GM21576 (cell line): ENCODE data around the gene FN1.
"Not testable (repeated sequence)": the region's sequence is repeated elsewhere in the genome, so short reads cannot be mapped to it uniquely, and the experiment has no call there.

ENCODE experiments used
- ATAC-seq: cut with Tn5 transposase; IDR thresholded peaks from one replicate; pipeline ENCODE4 v1.9.1; 2021; ENCODE audit warnings: mild to moderate bottlenecking, moderate library complexity; ENCODE audit not compliant: unreplicated experiment

The FN1 gene

GRCh38 chr2:215409331-215410127 is 26.3 kb downstream of the FN1 start:
- ATAC-seq: no peak

DNA sequence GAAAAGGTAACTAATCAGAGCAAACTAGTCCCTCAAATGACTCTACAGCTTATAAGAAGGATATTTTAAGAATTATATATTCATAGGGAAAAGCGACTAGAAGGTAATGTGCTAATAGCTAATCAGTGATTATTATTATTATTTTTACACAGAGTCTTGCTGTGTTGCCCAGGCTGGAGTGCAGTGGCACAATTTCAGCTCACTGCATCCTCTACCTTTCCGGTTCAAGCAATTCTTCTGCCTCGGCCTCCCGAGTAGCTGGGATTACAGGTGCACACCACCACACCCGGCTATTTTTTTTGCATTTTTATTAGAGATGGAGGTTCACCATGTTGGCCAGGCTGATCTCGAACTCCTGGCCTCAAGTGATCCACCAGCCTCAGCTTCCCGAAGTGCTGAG is 27.4 kb downstream of the FN1 start:
- not testable (repeated sequence) for ATAC-seq

DNA sequence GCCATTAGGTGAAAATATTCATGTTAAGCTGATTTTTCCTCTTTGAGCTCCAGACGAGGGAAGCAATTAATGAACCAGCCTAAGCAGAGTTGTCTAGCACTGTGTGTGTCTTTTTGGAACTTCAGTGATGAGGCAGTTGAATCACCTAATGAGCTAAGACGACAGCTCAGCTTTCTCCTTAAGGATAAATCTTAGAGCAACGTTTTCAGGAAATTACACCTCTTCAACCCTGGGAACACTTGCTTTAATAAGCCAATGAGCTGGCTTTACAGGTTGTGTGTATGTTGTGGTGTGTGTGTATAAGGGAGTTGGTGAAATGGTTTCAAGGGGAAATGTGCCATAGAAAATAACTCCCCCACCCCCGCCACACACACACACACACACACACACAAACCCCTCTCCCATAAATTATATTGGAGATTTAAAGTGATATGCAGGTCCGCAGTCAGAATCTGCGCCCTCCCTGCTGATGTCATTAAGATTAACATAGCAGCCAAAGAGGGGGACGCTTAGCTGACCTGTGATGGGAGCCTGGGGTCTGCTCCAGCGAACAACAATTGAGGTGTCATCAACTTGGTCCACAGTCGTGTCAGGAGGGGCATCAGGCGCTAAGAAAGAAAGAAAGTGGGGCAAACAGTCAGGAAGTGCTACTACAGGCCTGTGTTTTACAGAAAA is 28.1 kb downstream of the FN1 start:
- no peak for ATAC-seq

- no peak for ATAC-seq
These were observed 28.8 kb downstream of the FN1 start for GRCh38 chr2:215407061-215407460.

- ATAC-seq: no peak
These were observed 29.9 kb downstream of the FN1 start for GRCh38 chr2:215405722-215406581.

GRCh38 chr2:215404348-215405012 is 31.4 kb downstream of the FN1 start:
- no peak for ATAC-seq

DNA sequence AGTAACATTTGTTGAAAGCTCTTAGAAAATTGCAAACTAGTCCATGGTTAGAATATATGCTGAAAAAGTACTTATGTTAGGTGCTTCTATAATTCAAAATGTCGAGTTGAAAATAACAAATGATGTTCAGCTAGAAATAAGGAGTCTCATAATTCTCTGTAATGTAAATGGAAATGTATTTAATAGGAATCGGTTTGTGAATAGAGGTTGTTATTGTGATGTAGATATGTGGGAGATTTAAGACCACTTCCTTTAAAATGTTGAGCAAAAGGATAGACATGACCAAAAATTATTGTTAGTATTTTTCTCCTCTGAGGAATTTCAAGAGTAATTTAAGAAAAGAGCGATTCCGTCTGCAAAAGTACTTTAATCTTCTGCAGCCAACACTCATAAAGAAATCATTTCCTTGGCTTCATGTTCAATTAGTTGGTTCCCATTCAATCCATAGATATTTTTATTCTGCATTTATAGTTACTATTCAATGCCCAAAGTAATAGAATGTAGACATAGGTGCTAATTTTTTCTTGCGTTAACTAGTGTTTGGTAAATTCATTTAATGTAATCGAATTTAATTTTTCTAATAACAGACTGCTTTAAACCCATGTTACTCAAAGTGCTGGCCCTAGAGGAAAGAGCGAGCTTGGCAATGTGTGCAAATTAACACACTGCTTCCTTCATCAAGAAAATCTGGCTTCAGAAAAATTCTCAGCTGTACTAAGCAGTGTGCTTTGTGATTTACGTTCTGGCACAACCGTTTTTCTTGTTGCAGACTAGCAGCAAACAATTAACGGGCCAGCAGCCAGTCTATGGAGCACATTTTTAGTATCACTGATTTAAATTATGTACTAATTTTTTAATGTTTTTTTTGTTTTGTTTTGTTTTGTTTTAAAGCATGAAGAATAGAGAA is 32.2 kb downstream of the FN1 start:
- ATAC-seq: no peak

DNA sequence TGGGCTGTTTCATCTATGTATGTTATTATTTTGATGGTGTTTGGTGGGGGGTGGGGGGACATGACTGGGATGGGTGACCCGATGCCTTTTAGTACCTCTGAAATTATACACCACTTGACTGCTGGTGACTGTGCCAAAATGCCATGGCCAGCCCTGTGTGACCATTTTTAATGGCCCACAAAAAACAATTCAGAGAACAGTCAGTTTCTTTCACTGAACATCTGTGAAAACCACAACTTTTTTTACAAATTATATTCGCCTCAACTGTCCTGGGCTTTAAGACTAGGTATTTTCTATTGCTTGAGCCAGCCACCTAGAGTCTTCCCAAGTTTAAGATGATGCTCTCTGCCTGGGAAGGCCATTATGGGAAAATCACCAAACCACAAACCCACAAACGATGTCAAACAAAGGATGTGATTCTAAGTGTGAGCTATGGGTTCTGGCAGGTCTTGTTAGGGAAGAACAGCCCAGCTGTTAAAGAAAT is 33.9 kb downstream of the FN1 start:
- ATAC-seq: no peak

DNA sequence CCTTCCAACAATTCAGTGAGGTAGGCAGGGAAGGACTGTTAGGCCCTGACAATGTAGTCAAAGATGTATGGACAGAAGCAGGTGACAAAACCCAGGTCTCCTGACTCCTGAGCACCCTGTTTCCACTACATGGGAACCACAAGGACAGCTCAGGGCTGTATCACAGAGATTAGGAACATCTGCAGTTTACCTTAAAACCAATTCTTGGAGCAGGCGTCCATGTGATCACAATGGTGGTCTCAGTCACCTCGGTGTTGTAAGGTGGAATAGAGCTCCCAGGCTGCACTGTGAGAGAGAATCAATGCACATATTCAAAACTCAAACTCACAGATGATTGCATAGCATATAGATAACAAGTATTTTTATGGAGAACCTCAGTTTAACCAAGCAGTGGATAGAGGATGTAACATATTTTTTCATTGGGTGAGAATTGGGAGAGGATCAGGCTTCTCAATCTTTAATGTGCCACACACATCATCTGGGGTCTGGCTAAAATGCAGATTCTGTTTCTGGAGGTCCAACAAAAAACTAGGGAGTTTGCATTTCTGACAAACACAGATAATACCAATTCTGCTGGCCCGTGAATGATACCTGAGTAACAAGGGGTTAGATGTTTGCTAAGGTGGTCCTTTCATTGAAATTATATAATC is 36.7 kb downstream of the FN1 start:
- ATAC-seq: no peak

DNA sequence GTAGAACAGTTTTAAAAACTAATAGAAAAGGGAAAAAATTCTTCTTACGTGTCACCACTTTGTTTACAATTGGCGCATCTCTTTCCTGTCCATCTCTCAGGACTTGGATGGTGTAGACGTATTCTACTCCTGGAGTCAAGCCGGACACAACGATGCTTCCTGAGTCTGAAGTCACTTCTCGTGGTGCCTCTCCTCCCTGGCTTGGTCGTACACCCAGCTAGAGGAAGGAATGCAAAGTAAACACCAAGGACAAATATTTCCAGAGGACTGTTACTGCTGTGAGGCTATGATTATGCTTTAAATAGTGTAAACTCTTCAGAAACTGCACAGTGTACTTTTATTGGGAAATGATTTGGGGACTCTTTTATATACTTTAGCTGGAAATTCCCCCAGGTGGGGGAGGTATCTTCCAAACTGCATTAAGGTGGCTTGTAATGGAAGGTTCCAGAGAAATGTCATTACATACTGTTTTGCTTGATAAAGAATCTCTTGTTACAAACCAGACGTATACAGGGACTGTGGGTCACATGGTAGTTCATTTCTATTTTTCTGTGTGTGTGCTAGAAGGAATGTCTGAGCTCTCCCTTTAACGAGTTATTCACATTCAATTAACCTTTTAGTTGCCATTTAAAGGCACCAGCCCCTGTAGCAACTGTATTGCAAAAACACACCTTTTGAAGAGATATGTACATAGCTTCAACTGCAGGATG is 38.1 kb downstream of the FN1 start:
- ATAC-seq: no peak

DNA sequence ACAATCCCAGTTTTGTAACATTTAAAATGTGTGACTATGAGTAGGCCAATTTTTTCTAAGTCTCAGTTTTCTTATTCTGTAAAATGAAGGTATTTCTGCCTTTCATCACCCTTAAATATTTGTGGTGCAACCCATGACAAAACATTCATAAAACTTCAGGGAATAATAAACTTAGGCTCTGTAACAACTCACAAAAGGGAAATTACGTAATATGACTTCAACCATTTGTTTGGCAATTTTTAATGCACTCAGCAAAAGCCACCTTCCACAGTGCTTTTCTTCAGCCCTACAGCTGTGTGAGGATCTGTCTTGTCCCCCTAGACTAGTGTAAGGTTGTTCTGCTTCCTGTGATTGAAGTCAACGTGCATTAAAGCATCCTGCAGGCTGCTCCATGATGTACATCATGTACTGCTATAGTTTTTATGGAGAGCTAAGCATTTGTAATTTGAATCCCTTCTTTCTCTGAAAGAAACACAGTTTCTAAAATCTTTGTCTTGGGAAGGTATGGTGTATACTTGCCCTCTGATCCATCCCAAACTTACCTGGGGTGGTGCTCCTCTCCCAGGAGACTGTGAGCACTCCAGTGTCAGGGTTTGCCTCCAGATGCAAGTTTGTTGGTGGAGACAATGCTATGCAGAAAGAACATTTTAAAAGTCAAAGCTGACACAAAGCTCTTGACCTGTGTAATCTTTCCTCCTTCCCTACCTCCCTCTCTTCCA is 39.1 kb downstream of the FN1 start:
- ATAC-seq: no peak

GRCh38 chr2:215395687-215396460 is 40.0 kb downstream of the FN1 start:
- ATAC-seq: no peak

DNA sequence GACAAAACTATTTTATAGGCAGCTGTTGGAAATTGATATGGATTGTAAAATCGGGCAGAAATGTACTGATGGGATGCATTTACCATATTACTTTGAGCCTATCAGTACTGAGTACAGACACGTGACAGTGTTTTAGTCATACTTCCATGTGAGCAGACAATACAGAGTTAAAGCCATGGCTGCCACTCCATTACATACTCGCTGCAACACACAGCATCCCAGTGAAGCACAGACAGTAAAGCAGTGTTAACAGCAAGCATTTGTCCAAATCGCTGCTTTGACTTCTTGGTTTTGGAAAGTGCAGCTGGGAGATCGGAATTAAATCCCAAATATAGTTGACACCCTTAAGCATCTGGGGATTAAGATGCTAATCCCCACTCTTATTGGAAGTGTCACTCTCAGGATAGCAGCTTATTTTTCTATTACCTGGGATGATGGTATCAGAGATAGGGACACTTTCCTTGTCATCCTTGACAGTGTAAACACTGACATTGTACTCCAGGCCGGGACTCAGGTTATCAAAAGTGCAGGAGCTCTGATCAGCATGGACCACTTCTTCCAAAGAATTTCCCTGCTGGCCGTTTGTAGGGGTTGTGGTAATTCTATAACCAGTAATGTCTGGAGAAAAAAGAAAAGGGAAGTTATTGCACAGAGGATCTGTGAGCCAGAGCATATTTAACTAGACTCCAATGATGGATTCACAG is 41.6 kb downstream of the FN1 start:
- no peak for ATAC-seq

- no peak for ATAC-seq
These were observed 43.1 kb downstream of the FN1 start for GRCh38 chr2:215392687-215393270.

- ATAC-seq: no peak
These were observed 43.7 kb downstream of the FN1 start for GRCh38 chr2:215392164-215392563.

DNA sequence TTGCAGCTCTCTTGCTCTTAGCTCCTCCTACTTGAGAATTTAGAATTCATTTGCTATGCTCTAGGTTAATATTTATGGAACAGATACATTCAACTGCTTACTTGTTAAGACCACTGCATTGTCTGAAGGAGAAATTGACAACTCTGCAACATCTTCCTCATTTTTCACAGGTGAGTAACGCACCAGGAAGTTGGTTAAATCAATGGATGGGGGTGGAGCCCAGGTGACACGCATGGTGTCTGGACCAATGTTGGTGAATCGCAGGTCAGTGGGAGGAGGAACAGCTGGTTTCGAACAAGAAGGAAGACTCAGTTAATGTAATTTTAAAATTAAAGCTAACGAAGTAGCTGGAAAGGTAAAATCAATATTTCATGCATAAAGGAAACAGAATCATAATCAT is 44.3 kb downstream of the FN1 start:
- no peak for ATAC-seq
